Adrenal gland (tissue), 5 donors: ENCODE results near the gene PEX16.

Experiments used
- CTCF ChIP-seq, 6 experiments: fragments of 450-650 bp in 4 of 6; fragments of 200-600 bp in 2 of 6; sonication (generic) in 1 of 6; IDR thresholded peaks; 1 replicate in 5 of 6; 2 replicates in 1 of 6; pipeline versions ENCODE4 v1.5.1 to v1.8.0; 2016 to 2021; ENCODE audit warnings: antibody characterized with exemption in 6 of 6, mild to moderate bottlenecking in 2 of 6, moderate library complexity in 1 of 6
- POLR2A ChIP-seq, 2 donors: fragments of 450-650 bp; IDR thresholded peaks; one replicate each; pipeline ENCODE4 v1.6.1; 2017; ENCODE audit warnings: antibody characterized with exemption in 2 of 2, mild to moderate bottlenecking in 2 of 2, moderate library complexity in 1 of 2
- donor health status: DM: no; HTN: no; CAD: no.

GRCh38 chr11:45933131-45933831, 15.6 kb upstream of the PEX16 start:
- no peak for TF ChIP-seq CTCF (IDR thresholded peaks at IDR 0.05)
- TF ChIP-seq POLR2A (IDR thresholded peaks at IDR 0.05): no peak
